ENCODE results near the gene IL10. TPM values are rescaled to one million over a fixed set of nuclear protein-coding genes. Genes with fewer than 3 reads are reported as not detected.

The IL10 gene
- total RNA-seq, 1 donor from 2014 or later = not detected

GRCh38 chr1:206761159-206761768 is 11.0 kb downstream of the IL10 start:
- peak; percentile 27 for DNase-seq (ENCODE audit: low spot score)

GRCh38 chr1:206760590-206760989 is 11.7 kb downstream of the IL10 start:
- no peak for TF ChIP-seq CTCF (IDR thresholded peaks at IDR 0.05)
- TF ChIP-seq EZH2phosphoT487 (IDR thresholded peaks at IDR 0.05) = no peak
- no peak for TF ChIP-seq EZH2 (IDR thresholded peaks at IDR 0.05)
- peaks cover 2% of the 10 kb centered on the region for H3K9me3 Mint-ChIP-seq
- Histone ChIP-seq H3K4me2 (no peak overlapping the region), H4K20me1 (ENCODE audit: low read depth) (no peaks in the 10 kb centered on the region), H3K4me3 (no peak overlapping the region), H3K9me3 (ENCODE audit: low read depth) (no peaks in the 10 kb centered on the region), H3K27me3 (no peaks in the 10 kb centered on the region), H3K27ac (no peak overlapping the region), H3K36me3 (no peaks in the 10 kb centered on the region), H3K79me2 (ENCODE audit: low read depth) (no peaks in the 10 kb centered on the region), H3F3A (ENCODE audit: low read depth) (no peaks in the 10 kb centered on the region), H3K9ac (no peak overlapping the region), H2AFZ (replicated peaks) (no peak overlapping the region), H3K4me1 (no peaks in the 10 kb centered on the region)
- H3K4me1 Mint-ChIP-seq = no peaks in the 10 kb centered on the region
- H3K4me3 Mint-ChIP-seq = no peak overlapping the region
- H3K27me3 Mint-ChIP-seq (ENCODE audit: insufficient read depth, low read depth) = peaks cover 5% of the 10 kb centered on the region
- H3K36me3 Mint-ChIP-seq = no peaks in the 10 kb centered on the region
- DNase-seq (ENCODE audit: low spot score) = no peak
- no peak overlapping the region for H3K27ac Mint-ChIP-seq

More at GRCh38 chr1:206761159-206761768, 11.0 kb downstream of the IL10 start:
- Mint-ChIP-seq H3K4me1 (peaks cover 3% of the 10 kb centered on the region), H3K27me3 (ENCODE audit: insufficient read depth, low read depth) (peaks cover 5% of the 10 kb centered on the region), H3K9me3 (peaks cover 2% of the 10 kb centered on the region), H3K4me3 (no peak overlapping the region), H3K36me3 (no peaks in the 10 kb centered on the region), H3K27ac (no peak overlapping the region)
- H3K4me2 ChIP-seq = no peak overlapping the region
- H3K4me3 ChIP-seq = no peak overlapping the region
- no peaks in the 10 kb centered on the region for H3K9me3 ChIP-seq (ENCODE audit: low read depth)
- H3K36me3 ChIP-seq = no peaks in the 10 kb centered on the region
- no peak overlapping the region for H2AFZ ChIP-seq (replicated peaks)
- TF ChIP-seq EZH2phosphoT487 (IDR thresholded peaks at IDR 0.05) (no peak), CTCF (IDR thresholded peaks at IDR 0.05) (peak; percentile 32), EZH2 (IDR thresholded peaks at IDR 0.05) (no peak)
- no peaks in the 10 kb centered on the region for H3K27me3 ChIP-seq
- H3F3A ChIP-seq (ENCODE audit: low read depth) = no peaks in the 10 kb centered on the region
- H3K27ac ChIP-seq = no peak overlapping the region
- H3K4me1 ChIP-seq = no peaks in the 10 kb centered on the region
- no peaks in the 10 kb centered on the region for H4K20me1 ChIP-seq (ENCODE audit: low read depth)
- no peaks in the 10 kb centered on the region for H3K79me2 ChIP-seq (ENCODE audit: low read depth)
- no peak overlapping the region for H3K9ac ChIP-seq

GRCh38 chr1:206757524-206758266 is 14.6 kb downstream of the IL10 start:
- no peak overlapping the region for H3K4me3 Mint-ChIP-seq
- no peak for DNase-seq (ENCODE audit: low spot score)
- H3K4me1 ChIP-seq = no peaks in the 10 kb centered on the region
- peaks cover 3% of the 10 kb centered on the region for H3K27me3 Mint-ChIP-seq (ENCODE audit: insufficient read depth, low read depth)
- TF ChIP-seq EZH2 (IDR thresholded peaks at IDR 0.05) (no peak), EZH2phosphoT487 (IDR thresholded peaks at IDR 0.05) (no peak), CTCF (IDR thresholded peaks at IDR 0.05) (no peak)
- H3K4me1 Mint-ChIP-seq = no peaks in the 10 kb centered on the region
- no peak overlapping the region for H2AFZ ChIP-seq (replicated peaks)
- H3K4me2 ChIP-seq = no peak overlapping the region
- H3K27me3 ChIP-seq = no peaks in the 10 kb centered on the region
- H3K9me3 ChIP-seq (ENCODE audit: low read depth) = no peaks in the 10 kb centered on the region
- H3K36me3 ChIP-seq = no peaks in the 10 kb centered on the region
- H4K20me1 ChIP-seq (ENCODE audit: low read depth) = no peaks in the 10 kb centered on the region
- no peaks in the 10 kb centered on the region for H3K36me3 Mint-ChIP-seq
- no peak overlapping the region for H3K27ac ChIP-seq
- H3K4me3 ChIP-seq = no peak overlapping the region
- H3K9me3 Mint-ChIP-seq = no peaks in the 10 kb centered on the region
- no peaks in the 10 kb centered on the region for H3K79me2 ChIP-seq (ENCODE audit: low read depth)
- H3F3A ChIP-seq (ENCODE audit: low read depth) = no peaks in the 10 kb centered on the region
- H3K9ac ChIP-seq = no peak overlapping the region
- no peak overlapping the region for H3K27ac Mint-ChIP-seq

All from neural progenitor cell (in vitro differentiated cells).